ENCODE results near the gene EIF2B4.
"Not testable (repeated sequence)": the region's sequence is repeated elsewhere in the genome, so short reads cannot be mapped to it uniquely, and the experiment has no call there.

EIF2B4 gene

GRCh38 chr2:27335311-27335710 lies 34.8 kb downstream of the EIF2B4 start:
- no peak for DNase-seq

- no peak for DNase-seq
Measured at GRCh38 chr2:27324720-27325119, 45.4 kb downstream of the EIF2B4 start.

- DNase-seq, result no peak
Measured at GRCh38 chr2:27323596-27324285, 46.4 kb downstream of the EIF2B4 start.

GRCh38 chr2:27322766-27323595 lies 47.2 kb downstream of the EIF2B4 start, which contains the start of gene MPV17:
Gene MPV17, minus strand, starts transcription at chr2:27323097. Its CDS starts 580 bp downstream, at chr2:27322517.
- DNase-seq, result peak; percentile 87

GRCh38 chr2:27322301-27322765 lies 47.8 kb downstream of the EIF2B4 start:
- DNase-seq, result no peak

GRCh38 chr2:27320958-27321543 lies 49.1 kb downstream of the EIF2B4 start:
- DNase-seq, result no peak

GRCh38 chr2:27319839-27320238 lies 50.3 kb downstream of the EIF2B4 start:
- not testable (repeated sequence) for DNase-seq

- no peak for DNase-seq
Measured at GRCh38 chr2:27316655-27317412, 53.3 kb downstream of the EIF2B4 start.

GRCh38 chr2:27315122-27315521 lies 55.0 kb downstream of the EIF2B4 start:
- DNase-seq, result no peak

GRCh38 chr2:27314709-27315108 lies 55.4 kb downstream of the EIF2B4 start:
- no peak for DNase-seq

All from activated CD8-positive, alpha-beta memory T cell treated with anti-CD3 and anti-CD28 coated beads, Interleukin-2, amount 50 U/mL, for 4 hours (primary cell).